Measurements from ENCODE around the gene TTC21A. TPM values are rescaled to one million over a fixed set of nuclear protein-coding genes. Genes with fewer than 3 reads are reported as not detected.

TTC21A gene
- total RNA-seq, 1 experiment from 2014 or later = 5.6 TPM

GRCh38 chr3:39113291-39113690 lies 5.8 kb downstream of the TTC21A start (continued):
- TF ChIP-seq YY1 (IDR thresholded peaks at IDR 0.05; ENCODE audit: extremely low read depth, insufficient replicate concordance, low read depth, low read length) (no peak), CEBPB (IDR thresholded peaks at IDR 0.05; ENCODE audit: low read depth) (no peak), MAX (IDR thresholded peaks at IDR 0.05) (no peak), POLR2AphosphoS5 (IDR thresholded peaks at IDR 0.05; ENCODE audit: low read depth, low read length) (no peak), ZFX (IDR thresholded peaks at IDR 0.05) (no peak), JUND (IDR thresholded peaks at IDR 0.05) (no peak), CTCF (IDR thresholded peaks at IDR 0.05 in 2 of 3, conservative IDR thresholded peaks at IDR 0.05 in 1 of 3; ENCODE audit: borderline replicate concordance in 1 of 3, insufficient read depth in 1 of 3, low read depth in 2 of 3, low read length in 2 of 3) (no peak)

- H3K9me3 ChIP-seq (ENCODE audit: control insufficient read depth in 1 of 2, insufficient read depth in 1 of 2, low read depth in 1 of 2, low read length in 2 of 2) = no peaks in the 10 kb centered on the region
- H3K36me3 ChIP-seq (ENCODE audit: control insufficient read depth in 1 of 2, insufficient read depth in 2 of 2, low read length in 2 of 2) = no peaks in the 10 kb centered on the region
- ATAC-seq = no peak
- intact Hi-C loops (cut with micrococcal nuclease) = no loop called here
- POLR2A ChIA-PET = no interaction called here
- no TSS peak for BruUV-seq (replicated peaks)
- H3K4me3 ChIP-seq (replicated peaks in 1 of 2; ENCODE audit: low read depth in 1 of 2, low read length in 2 of 2) = no peak overlapping the region
- DNase-seq (ENCODE audit: low read depth, low spot score) = no peak
- no peak overlapping the region for H3K4me2 ChIP-seq (ENCODE audit: low read length)
- TF ChIP-seq JUND (IDR thresholded peaks at IDR 0.05) = no peak
- no peak for TF ChIP-seq REST (IDR thresholded peaks at IDR 0.05; ENCODE audit: low read depth)
- no peak for TF ChIP-seq EZH2phosphoT487 (IDR thresholded peaks at IDR 0.05; ENCODE audit: borderline replicate concordance)
- no peak for TF ChIP-seq RAD21 (IDR thresholded peaks at IDR 0.05; ENCODE audit: low read depth)
- no peak for TF ChIP-seq MAX (IDR thresholded peaks at IDR 0.05)
- TF ChIP-seq EGR1 (IDR thresholded peaks at IDR 0.05; ENCODE audit: low read depth) = no peak
- no peaks in the 10 kb centered on the region for H3K4me1 ChIP-seq (ENCODE audit: control insufficient read depth in 1 of 2, insufficient read depth in 2 of 2, low read length in 2 of 2)
- no peak overlapping the region for H3K9ac ChIP-seq (ENCODE audit: low read length)
- H3K27ac ChIP-seq (ENCODE audit: low read depth, low read length) = no peak overlapping the region
- RAD21 ChIA-PET (ENCODE audit: low non-redundant PET in 1 of 2, low total read pairs in 2 of 2, uncharacterized antibody in 2 of 2, unreplicated experiment in 2 of 2) = no interaction called here
- H2AFZ ChIP-seq (ENCODE audit: low read depth, low read length, poor library complexity, severe bottlenecking) = no peak overlapping the region
- no peaks in the 10 kb centered on the region for H3K27me3 ChIP-seq (ENCODE audit: insufficient read depth, low read length)
- H3K79me2 ChIP-seq (ENCODE audit: insufficient read depth, low read length) = no peaks in the 10 kb centered on the region
- no peaks in the 10 kb centered on the region for H4K20me1 ChIP-seq (ENCODE audit: insufficient read depth)
- CTCF ChIA-PET = no interaction called here
- H3K9me2 ChIP-seq (ENCODE audit: insufficient read depth) = no peaks in the 10 kb centered on the region
Observed at GRCh38 chr3:39114456-39114855, 7.0 kb downstream of the TTC21A start.

Data from HCT116 (cell line).